OCI-M2 (cell line): Measurements from ENCODE around the gene LTB.

Source experiments
- DNase-seq: peaks from one replicate; lab custom pipeline; 2025; ENCODE audit not compliant: unreplicated experiment; lab: John Stamatoyannopoulos, UW

The LTB gene

DNA sequence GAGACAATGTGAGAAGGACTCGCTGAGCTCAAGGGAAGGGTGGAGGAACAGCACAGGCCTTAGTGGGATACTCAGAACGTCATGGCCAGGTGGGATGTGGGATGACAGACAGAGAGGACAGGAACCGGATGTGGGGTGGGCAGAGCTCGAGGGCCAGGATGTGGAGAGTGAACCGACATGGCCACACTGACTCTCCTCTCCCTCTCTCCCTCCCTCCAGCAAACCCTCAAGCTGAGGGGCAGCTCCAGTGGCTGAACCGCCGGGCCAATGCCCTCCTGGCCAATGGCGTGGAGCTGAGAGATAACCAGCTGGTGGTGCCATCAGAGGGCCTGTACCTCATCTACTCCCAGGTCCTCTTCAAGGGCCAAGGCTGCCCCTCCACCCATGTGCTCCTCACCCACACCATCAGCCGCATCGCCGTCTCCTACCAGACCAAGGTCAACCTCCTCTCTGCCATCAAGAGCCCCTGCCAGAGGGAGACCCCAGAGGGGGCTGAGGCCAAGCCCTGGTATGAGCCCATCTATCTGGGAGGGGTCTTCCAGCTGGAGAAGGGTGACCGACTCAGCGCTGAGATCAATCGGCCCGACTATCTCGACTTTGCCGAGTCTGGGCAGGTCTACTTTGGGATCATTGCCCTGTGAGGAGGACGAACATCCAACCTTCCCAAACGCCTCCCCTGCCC, 5.2 kb downstream of the LTB start:
- no peak for DNase-seq

GRCh38 chr6:31575952-31576685, 6.1 kb downstream of the LTB start:
- DNase-seq = no peak

- no peak for DNase-seq
These were observed 6.8 kb downstream of the LTB start, which contains the start of gene TNF for GRCh38 chr6:31575335-31575901. Gene TNF, plus strand, starts transcription at chr6:31575565. Its CDS starts 177 bp downstream, at chr6:31575742.

GRCh38 chr6:31574106-31575061, 7.8 kb downstream of the LTB start:
- no peak for DNase-seq

DNA sequence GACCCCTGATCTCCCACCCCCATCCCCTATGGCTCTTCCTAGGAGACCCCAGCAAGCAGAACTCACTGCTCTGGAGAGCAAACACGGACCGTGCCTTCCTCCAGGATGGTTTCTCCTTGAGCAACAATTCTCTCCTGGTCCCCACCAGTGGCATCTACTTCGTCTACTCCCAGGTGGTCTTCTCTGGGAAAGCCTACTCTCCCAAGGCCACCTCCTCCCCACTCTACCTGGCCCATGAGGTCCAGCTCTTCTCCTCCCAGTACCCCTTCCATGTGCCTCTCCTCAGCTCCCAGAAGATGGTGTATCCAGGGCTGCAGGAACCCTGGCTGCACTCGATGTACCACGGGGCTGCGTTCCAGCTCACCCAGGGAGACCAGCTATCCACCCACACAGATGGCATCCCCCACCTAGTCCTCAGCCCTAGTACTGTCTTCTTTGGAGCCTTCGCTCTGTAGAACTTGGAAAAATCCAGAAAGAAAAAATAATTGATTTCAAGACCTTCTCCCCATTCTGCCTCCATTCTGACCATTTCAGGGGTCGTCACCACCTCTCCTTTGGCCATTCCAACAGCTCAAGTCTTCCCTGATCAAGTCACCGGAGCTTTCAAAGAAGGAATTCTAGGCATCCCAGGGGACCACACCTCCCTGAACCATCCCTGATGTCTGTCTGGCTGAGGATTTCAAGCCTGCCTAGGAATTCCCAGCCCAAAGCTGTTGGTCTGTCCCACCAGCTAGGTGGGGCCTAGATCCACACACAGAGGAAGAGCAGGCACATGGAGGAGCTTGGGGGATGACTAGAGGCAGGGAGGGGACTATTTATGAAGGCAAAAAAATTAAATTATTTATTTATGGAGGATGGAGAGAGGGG, 8.8 kb downstream of the LTB start:
- DNase-seq = no peak

DNA sequence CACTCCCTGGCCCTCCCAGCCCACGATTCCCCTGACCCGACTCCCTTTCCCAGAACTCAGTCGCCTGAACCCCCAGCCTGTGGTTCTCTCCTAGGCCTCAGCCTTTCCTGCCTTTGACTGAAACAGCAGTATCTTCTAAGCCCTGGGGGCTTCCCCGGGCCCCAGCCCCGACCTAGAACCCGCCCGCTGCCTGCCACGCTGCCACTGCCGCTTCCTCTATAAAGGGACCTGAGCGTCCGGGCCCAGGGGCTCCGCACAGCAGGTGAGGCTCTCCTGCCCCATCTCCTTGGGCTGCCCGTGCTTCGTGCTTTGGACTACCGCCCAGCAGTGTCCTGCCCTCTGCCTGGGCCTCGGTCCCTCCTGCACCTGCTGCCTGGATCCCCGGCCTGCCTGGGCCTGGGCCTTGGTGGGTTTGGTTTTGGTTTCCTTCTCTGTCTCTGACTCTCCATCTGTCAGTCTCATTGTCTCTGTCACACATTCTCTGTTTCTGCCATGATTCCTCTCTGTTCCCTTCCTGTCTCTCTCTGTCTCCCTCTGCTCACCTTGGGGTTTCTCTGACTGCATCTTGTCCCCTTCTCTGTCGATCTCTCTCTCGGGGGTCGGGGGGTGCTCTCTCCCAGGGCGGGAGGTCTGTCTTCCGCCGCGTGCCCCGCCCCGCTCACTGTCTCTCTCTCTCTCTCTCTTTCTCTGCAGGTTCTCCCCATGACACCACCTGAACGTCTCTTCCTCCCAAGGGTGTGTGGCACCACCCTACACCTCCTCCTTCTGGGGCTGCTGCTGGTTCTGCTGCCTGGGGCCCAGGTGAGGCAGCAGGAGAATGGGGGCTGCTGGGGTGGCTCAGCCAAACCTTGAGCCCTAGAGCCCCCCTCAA, 9.9 kb downstream of the LTB start, which contains the start of gene LTA:
Gene LTA (plus strand): TSS at position 249 of the 871 bp plus-strand sequence. CDS start 454 bp downstream, at position 703.
- DNase-seq = no peak

DNA sequence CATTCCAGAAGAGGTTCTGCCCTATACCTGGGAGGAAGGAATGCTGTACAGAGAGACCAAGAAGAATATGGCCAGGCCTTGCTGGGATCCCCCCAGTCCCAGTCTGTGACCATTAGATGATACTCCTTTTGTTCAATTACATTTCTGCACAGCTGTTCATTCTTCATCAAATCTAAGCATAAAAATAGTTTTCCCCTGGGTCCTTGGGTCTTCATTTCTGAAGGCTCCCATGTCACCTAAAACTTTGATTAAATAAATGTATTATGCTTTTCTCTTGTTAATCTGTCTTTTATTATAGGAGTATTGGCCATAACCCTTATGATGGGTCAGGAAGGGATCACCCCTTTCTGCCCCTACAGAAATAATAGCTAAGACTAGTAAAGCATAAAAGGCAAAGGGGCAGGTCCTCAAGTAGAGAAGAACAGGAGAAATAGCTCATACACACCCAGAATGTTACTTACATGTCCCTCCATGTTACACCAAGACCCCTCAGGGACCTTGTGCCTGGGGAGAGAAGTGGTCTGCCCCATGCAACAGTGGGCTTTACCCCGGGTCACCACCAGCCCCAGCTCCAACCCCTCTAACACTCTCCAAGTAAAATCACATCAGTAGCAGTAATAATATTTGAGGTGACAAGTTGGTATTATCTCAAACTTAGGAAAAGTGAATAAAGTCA, 12.2 kb downstream of the LTB start:
- no peak for DNase-seq

- DNase-seq = no peak
These were observed 13.7 kb downstream of the LTB start for GRCh38 chr6:31568537-31568961.

GRCh38 chr6:31567531-31568370, 14.5 kb downstream of the LTB start:
- DNase-seq = no peak

DNA sequence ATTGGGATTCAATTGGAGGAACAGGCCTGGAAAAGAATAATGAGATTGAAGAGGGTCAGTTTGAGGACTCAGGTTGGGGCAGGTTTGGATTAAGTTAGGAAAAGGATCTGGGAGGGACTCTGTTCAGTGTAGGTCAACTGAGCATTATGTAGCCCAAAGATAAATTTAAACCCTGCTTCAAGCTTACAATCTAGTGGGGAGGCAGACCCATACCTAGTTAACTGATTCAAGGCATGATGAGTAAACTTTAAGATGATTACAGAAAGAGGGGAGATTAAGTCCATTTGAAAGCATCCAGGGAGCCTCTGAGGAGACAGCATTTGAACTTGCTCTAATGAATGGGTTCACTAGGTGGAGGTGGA, 21.5 kb downstream of the LTB start:
- DNase-seq = no peak

GRCh38 chr6:31559958-31560696, 22.1 kb downstream of the LTB start:
- DNase-seq = peak; percentile 57

DNA sequence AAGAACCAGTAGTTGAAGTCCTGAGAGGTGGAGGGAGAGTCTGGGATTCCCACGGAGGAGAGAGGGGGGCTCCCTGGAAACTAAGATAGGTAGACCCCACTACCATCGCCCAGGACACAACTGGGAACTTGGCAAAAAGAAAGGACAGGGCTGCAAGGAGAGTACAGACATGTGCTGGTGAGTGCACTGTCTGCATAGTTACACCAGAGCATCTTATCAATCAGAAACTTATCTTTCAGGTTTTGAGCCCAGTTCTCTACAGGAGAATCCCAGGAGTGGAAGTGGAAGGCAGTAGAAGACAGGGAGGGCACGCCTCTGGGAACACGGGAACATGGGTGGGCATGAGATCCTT, 22.6 kb downstream of the LTB start:
- DNase-seq = no peak

DNA sequence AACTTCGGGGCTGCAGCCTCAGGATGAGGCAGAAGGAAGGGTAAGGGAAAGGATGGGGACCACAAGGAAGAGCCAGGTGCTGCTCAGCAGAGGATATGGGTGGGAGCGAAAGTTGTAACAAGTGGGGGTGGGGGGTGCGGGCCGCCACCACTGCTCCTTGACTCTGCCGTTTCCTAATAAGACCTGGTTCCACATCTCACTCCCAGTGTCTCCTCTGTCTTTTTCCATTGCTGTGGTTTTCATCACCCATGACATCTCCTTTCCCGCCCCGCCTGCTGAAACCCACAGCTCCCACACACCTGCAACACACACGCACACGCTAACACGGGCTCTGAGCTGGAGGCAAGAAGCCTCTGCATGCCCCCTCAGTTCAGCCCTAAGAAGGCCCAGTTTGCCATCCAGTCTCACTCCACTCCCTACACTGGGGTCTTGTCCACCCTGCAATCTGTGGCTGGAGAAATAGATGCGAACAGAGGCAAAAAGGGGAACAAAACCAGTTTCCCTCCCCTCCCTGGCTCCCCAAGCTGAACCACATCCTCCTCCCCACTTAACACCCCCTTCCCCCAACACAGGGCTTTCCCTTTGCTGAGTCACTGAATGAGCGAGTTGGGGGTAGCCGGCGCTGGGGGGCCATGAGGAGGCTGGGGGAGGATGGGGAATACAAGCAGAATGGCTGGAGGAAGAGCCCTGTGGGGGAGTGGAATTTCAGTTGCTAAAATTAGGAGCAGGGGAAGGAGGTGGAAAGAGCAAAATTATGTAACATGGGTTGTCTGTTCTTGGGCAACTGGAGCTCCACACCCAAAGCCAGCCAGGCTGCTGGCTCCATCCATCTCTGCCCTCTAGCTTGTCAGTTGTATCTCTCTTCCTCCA, 23.4 kb downstream of the LTB start:
- no peak for DNase-seq

- no peak for DNase-seq
These were observed 24.0 kb downstream of the LTB start for GRCh38 chr6:31558318-31558625.

GRCh38 chr6:31557443-31558317, 24.5 kb downstream of the LTB start:
- DNase-seq = no peak
